GM12865 (cell line): Measurements from ENCODE around the gene KLHL8.

Source experiments
- DNase-seq: peaks from one replicate; pipeline ENCODE4 v3.0.0; 2010; ENCODE audit warnings: low read depth
- H3K4me3 ChIP-seq: 2 replicates; pipeline ENCODE4 v1.5.1; 2011; ENCODE audit warnings: mild to moderate bottlenecking, low read depth, low read length, control low read depth
- CTCF ChIP-seq: IDR thresholded peaks from 2 replicates; pipeline ENCODE4 v1.5.1; 2011; ENCODE audit warnings: low read length, control low read depth, low read depth, inconsistent platforms; ENCODE audit not compliant: insufficient read depth; ENCODE audit errors: missing control alignments

KLHL8 gene

GRCh38 chr4:87141428-87141827, 79.0 kb downstream of the KLHL8 start:
- H3K4me3 ChIP-seq: no peak overlapping the region
- DNase-seq: no peak
- no peak for TF ChIP-seq CTCF

GRCh38 chr4:87134122-87134521, 86.3 kb downstream of the KLHL8 start:
- no peak overlapping the region for H3K4me3 ChIP-seq
- no peak for DNase-seq
- no peak for TF ChIP-seq CTCF

- TF ChIP-seq CTCF: no peak
- no peak for DNase-seq
- no peak overlapping the region for H3K4me3 ChIP-seq
Measured at GRCh38 chr4:87133183-87133582, 87.2 kb downstream of the KLHL8 start.

GRCh38 chr4:87132035-87132434, 88.4 kb downstream of the KLHL8 start:
- H3K4me3 ChIP-seq: no peak overlapping the region
- no peak for DNase-seq
- TF ChIP-seq CTCF: no peak

- no peak for TF ChIP-seq CTCF
- H3K4me3 ChIP-seq: no peak overlapping the region
- DNase-seq: no peak
Measured at GRCh38 chr4:87130985-87131703, 89.3 kb downstream of the KLHL8 start.

GRCh38 chr4:87129681-87130080, 90.7 kb downstream of the KLHL8 start:
- no peak overlapping the region for H3K4me3 ChIP-seq
- DNase-seq: no peak
- no peak for TF ChIP-seq CTCF
